Neuron (in vitro differentiated cells): ENCODE results near the gene BCAM.
"Not testable (repeated sequence)": the region's sequence is repeated elsewhere in the genome, so short reads cannot be mapped to it uniquely, and the experiment has no call there.

ENCODE experiments used
- H2AFZ ChIP-seq: one replicate; pipeline ENCODE4 v1.6.1; 2013; ENCODE audit warnings: low read depth, mild to moderate bottlenecking, inconsistent platforms, low read length, moderate library complexity
- H3K27me3 ChIP-seq: one replicate; pipeline ENCODE4 v1.6.1; 2013; ENCODE audit warnings: low read length; ENCODE audit not compliant: insufficient read depth
- H3K36me3 ChIP-seq: one replicate; pipeline ENCODE4 v1.6.1; 2013; ENCODE audit warnings: low read length; ENCODE audit not compliant: insufficient read depth
- H3K4me1 ChIP-seq: one replicate; pipeline ENCODE4 v1.6.1; 2013; ENCODE audit warnings: low read length; ENCODE audit not compliant: insufficient read depth
- H3K4me3 ChIP-seq: 2 replicates; pipeline ENCODE4 v1.5.1; 2013; ENCODE audit warnings: mild to moderate bottlenecking, low read length, moderate library complexity
- H3K9me3 ChIP-seq: one replicate; pipeline ENCODE4 v1.6.1; 2013; ENCODE audit warnings: low read length

BCAM gene

GRCh38 chr19:44856421-44857083 lies 47.6 kb downstream of the BCAM start:
- no peaks in the 10 kb centered on the region for H3K27me3 ChIP-seq
- H3K36me3 ChIP-seq: peaks cover 29% of the 10 kb centered on the region
- H3K4me3 ChIP-seq: no peak overlapping the region
- no peaks in the 10 kb centered on the region for H3K4me1 ChIP-seq
- H2AFZ ChIP-seq: no peak overlapping the region
- peaks cover 2% of the 10 kb centered on the region for H3K9me3 ChIP-seq

- no peak overlapping the region for H2AFZ ChIP-seq
- H3K4me1 ChIP-seq: no peaks in the 10 kb centered on the region
- peaks cover 31% of the 10 kb centered on the region for H3K36me3 ChIP-seq
- no peaks in the 10 kb centered on the region for H3K27me3 ChIP-seq
- peaks cover 2% of the 10 kb centered on the region for H3K9me3 ChIP-seq
- no peak overlapping the region for H3K4me3 ChIP-seq
These were observed 48.9 kb downstream of the BCAM start for GRCh38 chr19:44857837-44858236.

- H3K4me1 ChIP-seq, H3K27me3 ChIP-seq, H2AFZ ChIP-seq, H3K9me3 ChIP-seq, H3K4me3 ChIP-seq: not testable (repeated sequence)
- peaks cover 39% of the 10 kb centered on the region for H3K36me3 ChIP-seq
These were observed 52.7 kb downstream of the BCAM start for GRCh38 chr19:44861576-44861975.

GRCh38 chr19:44863990-44864389 lies 55.1 kb downstream of the BCAM start:
- Histone ChIP-seq H3K9me3 (peaks cover 1% of the 10 kb centered on the region), H3K27me3 (no peaks in the 10 kb centered on the region), H3K4me3 (no peak overlapping the region), H2AFZ (no peak overlapping the region), H3K36me3 (peaks cover 45% of the 10 kb centered on the region), H3K4me1 (no peaks in the 10 kb centered on the region)

- Histone ChIP-seq H3K9me3 (no peaks in the 10 kb centered on the region), H2AFZ (no peak overlapping the region), H3K4me1 (no peaks in the 10 kb centered on the region), H3K4me3 (no peak overlapping the region), H3K27me3 (no peaks in the 10 kb centered on the region), H3K36me3 (peaks cover 47% of the 10 kb centered on the region)
These were observed 56.4 kb downstream of the BCAM start for GRCh38 chr19:44865196-44865767.

- H3K9me3 ChIP-seq: no peaks in the 10 kb centered on the region
- no peak overlapping the region for H2AFZ ChIP-seq
- H3K36me3 ChIP-seq: peaks cover 45% of the 10 kb centered on the region
- no peaks in the 10 kb centered on the region for H3K27me3 ChIP-seq
- no peak overlapping the region for H3K4me3 ChIP-seq
- H3K4me1 ChIP-seq: no peaks in the 10 kb centered on the region
These were observed 57.8 kb downstream of the BCAM start for GRCh38 chr19:44866664-44867063.

- Histone ChIP-seq H3K27me3 (no peaks in the 10 kb centered on the region), H3K36me3 (peaks cover 51% of the 10 kb centered on the region), H3K4me3 (no peak overlapping the region)
These were observed 58.7 kb downstream of the BCAM start for GRCh38 chr19:44867578-44867977.

GRCh38 chr19:44869733-44870470 lies 61.0 kb downstream of the BCAM start:
- no peaks in the 10 kb centered on the region for H3K27me3 ChIP-seq
- H2AFZ ChIP-seq: no peak overlapping the region
- no peak overlapping the region for H3K4me3 ChIP-seq
- H3K9me3 ChIP-seq: no peaks in the 10 kb centered on the region
- no peaks in the 10 kb centered on the region for H3K4me1 ChIP-seq
- peaks cover 68% of the 10 kb centered on the region for H3K36me3 ChIP-seq

More at GRCh38 chr19:44867578-44867977, 58.7 kb downstream of the BCAM start:
- Histone ChIP-seq H3K4me1 (no peaks in the 10 kb centered on the region), H3K9me3 (no peaks in the 10 kb centered on the region), H2AFZ (no peak overlapping the region)
